Measurements from ENCODE around the gene EPAS1. TPM values are rescaled to one million over a fixed set of nuclear protein-coding genes. Genes with fewer than 3 reads are reported as not detected.

The EPAS1 gene
- total RNA-seq, 1 experiment from 2014 or later: 55.9 TPM

DNA sequence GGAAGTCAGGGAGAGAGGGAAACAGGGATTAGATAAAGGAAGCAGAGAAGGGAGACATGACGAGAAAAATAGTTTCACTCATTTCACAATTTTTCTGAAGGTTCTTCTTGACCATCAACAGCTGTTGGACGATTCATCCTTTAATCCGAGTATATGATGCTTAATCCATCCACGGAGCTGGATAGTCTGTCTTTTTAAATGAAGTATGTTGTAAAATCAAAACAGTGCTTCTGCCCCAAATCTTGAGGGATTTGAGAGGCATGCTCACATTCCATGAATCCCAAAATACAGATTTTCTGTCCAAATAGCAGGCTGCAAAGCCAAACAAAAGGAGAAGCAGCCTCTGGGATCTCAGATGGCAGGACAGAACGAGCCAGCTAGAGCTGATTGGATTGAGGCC, 47.5 kb downstream of the EPAS1 start (continued):
- TF ChIP-seq, protein P1, sequence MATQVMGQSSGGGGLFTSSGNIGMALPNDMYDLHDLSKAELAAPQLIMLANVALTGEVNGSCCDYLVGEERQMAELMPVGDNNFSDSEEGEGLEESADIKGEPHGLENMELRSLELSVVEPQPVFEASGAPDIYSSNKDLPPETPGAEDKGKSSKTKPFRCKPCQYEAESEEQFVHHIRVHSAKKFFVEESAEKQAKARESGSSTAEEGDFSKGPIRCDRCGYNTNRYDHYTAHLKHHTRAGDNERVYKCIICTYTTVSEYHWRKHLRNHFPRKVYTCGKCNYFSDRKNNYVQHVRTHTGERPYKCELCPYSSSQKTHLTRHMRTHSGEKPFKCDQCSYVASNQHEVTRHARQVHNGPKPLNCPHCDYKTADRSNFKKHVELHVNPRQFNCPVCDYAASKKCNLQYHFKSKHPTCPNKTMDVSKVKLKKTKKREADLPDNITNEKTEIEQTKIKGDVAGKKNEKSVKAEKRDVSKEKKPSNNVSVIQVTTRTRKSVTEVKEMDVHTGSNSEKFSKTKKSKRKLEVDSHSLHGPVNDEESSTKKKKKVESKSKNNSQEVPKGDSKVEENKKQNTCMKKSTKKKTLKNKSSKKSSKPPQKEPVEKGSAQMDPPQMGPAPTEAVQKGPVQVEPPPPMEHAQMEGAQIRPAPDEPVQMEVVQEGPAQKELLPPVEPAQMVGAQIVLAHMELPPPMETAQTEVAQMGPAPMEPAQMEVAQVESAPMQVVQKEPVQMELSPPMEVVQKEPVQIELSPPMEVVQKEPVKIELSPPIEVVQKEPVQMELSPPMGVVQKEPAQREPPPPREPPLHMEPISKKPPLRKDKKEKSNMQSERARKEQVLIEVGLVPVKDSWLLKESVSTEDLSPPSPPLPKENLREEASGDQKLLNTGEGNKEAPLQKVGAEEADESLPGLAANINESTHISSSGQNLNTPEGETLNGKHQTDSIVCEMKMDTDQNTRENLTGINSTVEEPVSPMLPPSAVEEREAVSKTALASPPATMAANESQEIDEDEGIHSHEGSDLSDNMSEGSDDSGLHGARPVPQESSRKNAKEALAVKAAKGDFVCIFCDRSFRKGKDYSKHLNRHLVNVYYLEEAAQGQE (IDR thresholded peaks at IDR 0.05; ENCODE audit: low read depth): no peak
- TF ChIP-seq ZNF274 (IDR thresholded peaks at IDR 0.05; ENCODE audit: low read depth, low read length) (no peak), EZH2 (IDR thresholded peaks at IDR 0.05) (no peak), YY1 (IDR thresholded peaks at IDR 0.05; ENCODE audit: extremely low read depth, insufficient replicate concordance, low read depth, low read length) (no peak)

DNA sequence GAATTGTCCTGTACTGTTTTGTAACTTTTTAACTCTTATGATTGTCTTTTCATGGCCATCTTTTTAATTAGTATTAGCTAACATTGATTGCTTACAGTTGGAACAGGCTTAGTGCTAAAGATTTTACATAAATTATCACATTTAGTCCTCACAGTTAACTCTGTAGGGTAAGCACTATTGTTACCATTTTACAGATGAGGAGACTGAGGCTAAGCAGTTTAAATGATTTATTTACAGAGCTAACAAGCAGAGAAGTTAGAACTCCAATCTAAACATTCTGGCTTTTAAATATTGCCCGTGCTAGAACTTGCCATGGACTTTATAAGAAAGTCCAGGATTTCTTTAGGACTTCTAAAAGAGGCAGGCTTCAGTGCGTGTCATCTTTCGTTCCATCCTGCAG, 48.6 kb downstream of the EPAS1 start:
- no peaks in the 10 kb centered on the region for H3K9me3 ChIP-seq (ENCODE audit: control insufficient read depth in 1 of 2, insufficient read depth in 1 of 2, low read depth in 1 of 2, low read length in 2 of 2)
- no peaks in the 10 kb centered on the region for H4K20me1 ChIP-seq (ENCODE audit: insufficient read depth)
- no peaks in the 10 kb centered on the region for H3K27me3 ChIP-seq (ENCODE audit: insufficient read depth, low read length)
- no peaks in the 10 kb centered on the region for H3K9me2 ChIP-seq (ENCODE audit: insufficient read depth)
- TF ChIP-seq EZH2phosphoT487 (IDR thresholded peaks at IDR 0.05; ENCODE audit: borderline replicate concordance) (no peak), SRF (IDR thresholded peaks at IDR 0.05; ENCODE audit: low read depth) (no peak), JUND (IDR thresholded peaks at IDR 0.05) (no peak), EZH2 (IDR thresholded peaks at IDR 0.05) (no peak), RAD21 (IDR thresholded peaks at IDR 0.05; ENCODE audit: low read depth) (no peak), CEBPB (IDR thresholded peaks at IDR 0.05; ENCODE audit: low read depth) (no peak), ZFX (IDR thresholded peaks at IDR 0.05) (no peak), EGR1 (IDR thresholded peaks at IDR 0.05; ENCODE audit: low read depth) (no peak), FOSL1 (IDR thresholded peaks at IDR 0.05; ENCODE audit: low read depth) (no peak), ZNF274 (IDR thresholded peaks at IDR 0.05; ENCODE audit: low read depth, low read length) (no peak), CBX3 (IDR thresholded peaks at IDR 0.05; ENCODE audit: low read depth) (no peak), POLR2AphosphoS5 (IDR thresholded peaks at IDR 0.05; ENCODE audit: low read depth, low read length) (no peak)
- TF ChIP-seq, protein P2, sequence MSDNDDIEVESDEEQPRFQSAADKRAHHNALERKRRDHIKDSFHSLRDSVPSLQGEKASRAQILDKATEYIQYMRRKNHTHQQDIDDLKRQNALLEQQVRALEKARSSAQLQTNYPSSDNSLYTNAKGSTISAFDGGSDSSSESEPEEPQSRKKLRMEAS (IDR thresholded peaks at IDR 0.05): no peak
- TF ChIP-seq, protein P3, sequence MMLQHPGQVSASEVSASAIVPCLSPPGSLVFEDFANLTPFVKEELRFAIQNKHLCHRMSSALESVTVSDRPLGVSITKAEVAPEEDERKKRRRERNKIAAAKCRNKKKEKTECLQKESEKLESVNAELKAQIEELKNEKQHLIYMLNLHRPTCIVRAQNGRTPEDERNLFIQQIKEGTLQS (IDR thresholded peaks at IDR 0.05): no peak
- H3K4me2 ChIP-seq (ENCODE audit: low read length): no peak overlapping the region
- no peak overlapping the region for H3K4me3 ChIP-seq (replicated peaks in 1 of 2; ENCODE audit: low read depth in 1 of 2, low read length in 2 of 2)
- intact Hi-C loops (cut with micrococcal nuclease): no loop called here
- H3K9ac ChIP-seq (ENCODE audit: low read length): no peak overlapping the region
- ATAC-seq (no peak), DNase-seq (ENCODE audit: low read depth, low spot score) (no peak)
- no peaks in the 10 kb centered on the region for H3K36me3 ChIP-seq (ENCODE audit: control insufficient read depth in 1 of 2, insufficient read depth in 2 of 2, low read length in 2 of 2)
- H3K27ac ChIP-seq (ENCODE audit: low read depth, low read length): no peak overlapping the region
- BruUV-seq (replicated peaks): no TSS peak
- ChIA-PET RAD21 (ENCODE audit: low non-redundant PET in 1 of 2, low total read pairs in 2 of 2, uncharacterized antibody in 2 of 2, unreplicated experiment in 2 of 2) (no interaction called here), POLR2A (no interaction called here), CTCF (no interaction called here)
- H3K79me2 ChIP-seq (ENCODE audit: insufficient read depth, low read length): peaks cover 5% of the 10 kb centered on the region; the same call in 1 of the 2 replicates
- no peaks in the 10 kb centered on the region for H3K4me1 ChIP-seq (ENCODE audit: control insufficient read depth in 1 of 2, insufficient read depth in 2 of 2, low read length in 2 of 2)
- no peak overlapping the region for H2AFZ ChIP-seq (ENCODE audit: low read depth, low read length, poor library complexity, severe bottlenecking)

All from HCT116 (cell line).